ENCODE results near the gene MTNR1A. TPM values are rescaled to one million over a fixed set of nuclear protein-coding genes. Genes with fewer than 3 reads are reported as not detected.

Gene MTNR1A
- total RNA-seq, 1 experiment from 2014 or later: 0.84 TPM

- no peaks in the 10 kb centered on the region for H3K9me3 ChIP-seq (ENCODE audit: control insufficient read depth in 1 of 2, insufficient read depth in 1 of 2, low read depth in 1 of 2, low read length in 2 of 2)
- DNase-seq (ENCODE audit: low read depth, low spot score) (peak; percentile 37), ATAC-seq (peak; percentile 66)
- no peak overlapping the region for H2AFZ ChIP-seq (ENCODE audit: low read depth, low read length, poor library complexity, severe bottlenecking)
- no TSS peak for BruUV-seq (replicated peaks)
- POLR2A ChIA-PET: no interaction called here
- H3K36me3 ChIP-seq (ENCODE audit: control insufficient read depth in 1 of 2, insufficient read depth in 2 of 2, low read length in 2 of 2): no peaks in the 10 kb centered on the region
- no peaks in the 10 kb centered on the region; the same call in 1 of the 2 replicates for H4K20me1 ChIP-seq (ENCODE audit: insufficient read depth)
- no peak overlapping the region for H3K27ac ChIP-seq (ENCODE audit: low read depth, low read length)
- peak overlapping the region; percentile 41 for H3K9ac ChIP-seq (ENCODE audit: low read length)
- H3K4me3 ChIP-seq (replicated peaks in 1 of 2; ENCODE audit: low read depth in 1 of 2, low read length in 2 of 2): peak overlapping the region; percentile 46 to 61
- H3K4me1 ChIP-seq (ENCODE audit: control insufficient read depth in 1 of 2, insufficient read depth in 2 of 2, low read length in 2 of 2): peaks cover 0 to 13% of the 10 kb centered on the region in 2 experiments; a peak in 1 of 4 replicates
- no peaks in the 10 kb centered on the region for H3K9me2 ChIP-seq (ENCODE audit: insufficient read depth)
- peak overlapping the region; percentile 83 for H3K4me2 ChIP-seq (ENCODE audit: low read length)
- CTCF ChIA-PET: no interaction called here
- intact Hi-C loops (cut with micrococcal nuclease): loop anchor here (10.0 kb wide), 1 partner anchor 260 kb away; no protein-coding TSS in a partner anchor
- peak in 2 of 3 experiments; percentile 12 to 22; a peak in 2 of 6 replicates for TF ChIP-seq CTCF (IDR thresholded peaks at IDR 0.05 in 2 of 3, conservative IDR thresholded peaks at IDR 0.05 in 1 of 3; ENCODE audit: borderline replicate concordance in 1 of 3, insufficient read depth in 1 of 3, low read depth in 2 of 3, low read length in 2 of 3)
- TF ChIP-seq RAD21 (IDR thresholded peaks at IDR 0.05; ENCODE audit: low read depth): peak; percentile 21; the same call in 1 of the 2 replicates
- no peak for TF ChIP-seq SIN3A (IDR thresholded peaks at IDR 0.05; ENCODE audit: low read depth)
- TF ChIP-seq MAX (IDR thresholded peaks at IDR 0.05): peak; percentile 30; the same call in 1 of the 2 replicates
- RAD21 ChIA-PET (ENCODE audit: low non-redundant PET in 1 of 2, low total read pairs in 2 of 2, uncharacterized antibody in 2 of 2, unreplicated experiment in 2 of 2): no interaction called here
- H3K79me2 ChIP-seq (ENCODE audit: insufficient read depth, low read length): no peaks in the 10 kb centered on the region
- H3K27me3 ChIP-seq (ENCODE audit: insufficient read depth, low read length): no peaks in the 10 kb centered on the region; the same call in 1 of the 2 replicates
Observed at GRCh38 chr4:186554539-186554913, 841 bp downstream of the MTNR1A start.

GRCh38 chr4:186553717-186554116 is 1.6 kb downstream of the MTNR1A start:
- H4K20me1 ChIP-seq (ENCODE audit: insufficient read depth): no peaks in the 10 kb centered on the region; the same call in 1 of the 2 replicates
- no peak overlapping the region for H2AFZ ChIP-seq (ENCODE audit: low read depth, low read length, poor library complexity, severe bottlenecking)
- intact Hi-C loops (cut with micrococcal nuclease): loop anchor here (10.0 kb wide), 1 partner anchor 259 kb away; no protein-coding TSS in a partner anchor
- DNase-seq (ENCODE audit: low read depth, low spot score) (no peak), ATAC-seq (no peak)
- H3K9me3 ChIP-seq (ENCODE audit: control insufficient read depth in 1 of 2, insufficient read depth in 1 of 2, low read depth in 1 of 2, low read length in 2 of 2): no peaks in the 10 kb centered on the region
- H3K79me2 ChIP-seq (ENCODE audit: insufficient read depth, low read length): no peaks in the 10 kb centered on the region
- H3K36me3 ChIP-seq (ENCODE audit: control insufficient read depth in 1 of 2, insufficient read depth in 2 of 2, low read length in 2 of 2): no peaks in the 10 kb centered on the region
- H3K4me3 ChIP-seq (replicated peaks in 1 of 2; ENCODE audit: low read depth in 1 of 2, low read length in 2 of 2): no peak overlapping the region
- peaks cover 0 to 13% of the 10 kb centered on the region in 2 experiments; a peak in 1 of 4 replicates for H3K4me1 ChIP-seq (ENCODE audit: control insufficient read depth in 1 of 2, insufficient read depth in 2 of 2, low read length in 2 of 2)
- ChIA-PET CTCF (interaction anchor here (1.1 kb wide), 1 partner anchor 33 kb away, joined by 5 read pairs; no protein-coding TSS in a partner anchor), RAD21 (ENCODE audit: low non-redundant PET in 1 of 2, low total read pairs in 2 of 2, uncharacterized antibody in 2 of 2, unreplicated experiment in 2 of 2) (no interaction called here), POLR2A (interaction anchor here (0.6 kb wide), 1 partner anchor 69 kb away, joined by 3 read pairs; no protein-coding TSS in a partner anchor)
- no peaks in the 10 kb centered on the region for H3K9me2 ChIP-seq (ENCODE audit: insufficient read depth)
- H3K27me3 ChIP-seq (ENCODE audit: insufficient read depth, low read length): no peaks in the 10 kb centered on the region; the same call in 1 of the 2 replicates
- H3K4me2 ChIP-seq (ENCODE audit: low read length): no peak overlapping the region
- H3K9ac ChIP-seq (ENCODE audit: low read length): no peak overlapping the region
- H3K27ac ChIP-seq (ENCODE audit: low read depth, low read length): no peak overlapping the region
- BruUV-seq (replicated peaks): no TSS peak
- TF ChIP-seq MAX (IDR thresholded peaks at IDR 0.05) (no peak), POLR2A (IDR thresholded peaks at IDR 0.05; ENCODE audit: borderline replicate concordance, extremely low read depth, insufficient read depth, insufficient read length) (no peak), RAD21 (IDR thresholded peaks at IDR 0.05; ENCODE audit: low read depth) (no peak), SIN3A (IDR thresholded peaks at IDR 0.05; ENCODE audit: low read depth) (no peak), SRF (IDR thresholded peaks at IDR 0.05; ENCODE audit: low read depth) (no peak), JUND (IDR thresholded peaks at IDR 0.05) (no peak), TCF7L2 (IDR thresholded peaks at IDR 0.05; ENCODE audit: borderline replicate concordance, extremely low read depth, insufficient read depth, insufficient read length) (no peak), EGR1 (IDR thresholded peaks at IDR 0.05; ENCODE audit: low read depth) (no peak), ZBTB33 (IDR thresholded peaks at IDR 0.05; ENCODE audit: extremely low read depth, insufficient replicate concordance, low read length) (no peak), ELF1 (IDR thresholded peaks at IDR 0.05; ENCODE audit: borderline replicate concordance, low read depth) (no peak), ATF3 (IDR thresholded peaks at IDR 0.05) (no peak), POLR2AphosphoS5 (IDR thresholded peaks at IDR 0.05; ENCODE audit: low read depth, low read length) (no peak), ZFX (IDR thresholded peaks at IDR 0.05) (no peak), ZNF274 (IDR thresholded peaks at IDR 0.05; ENCODE audit: low read depth, low read length) (no peak)

All from HCT116 (cell line).